Hepatocyte (in vitro differentiated cells): Measurements from ENCODE around the gene SHQ1. TPM values are rescaled to one million over a fixed set of nuclear protein-coding genes. Genes with fewer than 3 reads are reported as not detected.

Experiments
- DNase-seq: peaks from one replicate; pipeline ENCODE4 v3.0.0-alpha.2; 2016; ENCODE audit warnings: low spot score
- H2AFZ ChIP-seq: fragments of 200-600 bp; sonication (generic); 2 replicates; pipeline ENCODE4 v1.6.0; 2016; ENCODE audit warnings: antibody characterized with exemption, mild to moderate bottlenecking
- H3K27ac ChIP-seq: fragments of 200-600 bp; sonication (generic); 2 replicates; pipeline ENCODE4 v1.5.1; 2016; ENCODE audit warnings: mild to moderate bottlenecking
- H3K27me3 ChIP-seq: fragments of 200-600 bp; sonication (generic); 2 replicates; pipeline ENCODE4 v1.6.1; 2016
- H3K36me3 ChIP-seq: fragments of 200-600 bp; sonication (generic); replicated peaks from 2 replicates; pipeline ENCODE4 v1.5.1; 2016; ENCODE audit warnings: low read depth; ENCODE audit not compliant: insufficient read depth
- H3K4me1 ChIP-seq: fragments of 200-600 bp; sonication (generic); 2 replicates; pipeline ENCODE4 v1.5.1; 2016; ENCODE audit warnings: mild to moderate bottlenecking, moderate library complexity; ENCODE audit not compliant: insufficient read depth
- H3K4me2 ChIP-seq: fragments of 200-600 bp; sonication (generic); 2 replicates; pipeline ENCODE4 v1.6.0; 2016
- H3K4me3 ChIP-seq: fragments of 200-600 bp; sonication (generic); 2 replicates; pipeline ENCODE4 v1.5.1; 2016; ENCODE audit warnings: mild to moderate bottlenecking
- H3K79me2 ChIP-seq: fragments of 200-600 bp; sonication (generic); 2 replicates; pipeline ENCODE4 v1.6.0; 2017; ENCODE audit warnings: mild to moderate bottlenecking
- H3K9me2 ChIP-seq: fragments of 200-600 bp; sonication (generic); replicated peaks from 2 replicates; pipeline ENCODE4 v1.6.0; 2017; ENCODE audit warnings: mild to moderate bottlenecking; ENCODE audit not compliant: insufficient read depth
- H3K9me3 ChIP-seq: fragments of 200-600 bp; sonication (generic); 2 replicates; pipeline ENCODE4 v1.5.1; 2016; ENCODE audit warnings: low read depth, mild to moderate bottlenecking
- H4K20me1 ChIP-seq: fragments of 200-600 bp; sonication (generic); 2 replicates; pipeline ENCODE4 v1.6.0; 2016; ENCODE audit warnings: mild to moderate bottlenecking; ENCODE audit not compliant: insufficient read depth, poor library complexity, severe bottlenecking
- EZH2 ChIP-seq: fragments of 200-600 bp; sonication (generic); IDR thresholded peaks from 2 replicates; pipeline ENCODE4 v1.6.1; 2016; ENCODE audit warnings: antibody characterized with exemption, mild to moderate bottlenecking, borderline replicate concordance
- EZH2phosphoT487 ChIP-seq: fragments of 200-600 bp; sonication (generic); IDR thresholded peaks from one replicate; pipeline ENCODE4 v1.6.1; 2018; ENCODE audit warnings: antibody characterized with exemption, mild to moderate bottlenecking, low read depth, moderate library complexity; ENCODE audit not compliant: unreplicated experiment, severe bottlenecking
- WGBS: methylation state at CpG from one replicate; pipeline ENCODE4 v1.1.6; 2016; ENCODE audit warnings: low lambda C conversion rate; ENCODE audit errors: missing lambda C conversion rate; 5-methylcytosine and 5-hydroxymethylcytosine counted together
- polyA plus RNA-seq: library from polyadenylated mRNA; unstranded; fragments of >200 nt; fragmentation: Nextera tagmentation; extraction: Ambion mirVana; gene quantifications from 2 replicates; pipeline ENCODE4 v1.2.1, GENCODE V29; 2016
- total RNA-seq: library from RNA; depleted of rRNA; stranded (reverse); fragments of >200 nt; gene quantifications from 2 replicates; pipeline ENCODE4 v1.2.3, GENCODE V29; 2014
- TF ChIP-seq, protein P1 (sequence below): fragments of 200-600 bp; sonication (generic); IDR thresholded peaks from 2 replicates; pipeline ENCODE4 v1.5.1; 2016; ENCODE audit warnings: antibody characterized with exemption, mild to moderate bottlenecking; ENCODE audit not compliant: poor library complexity

Gene SHQ1
- total and polyA plus RNA-seq, 2 experiments from 2014 or later = 11.1 to 16.8 TPM

DNA sequence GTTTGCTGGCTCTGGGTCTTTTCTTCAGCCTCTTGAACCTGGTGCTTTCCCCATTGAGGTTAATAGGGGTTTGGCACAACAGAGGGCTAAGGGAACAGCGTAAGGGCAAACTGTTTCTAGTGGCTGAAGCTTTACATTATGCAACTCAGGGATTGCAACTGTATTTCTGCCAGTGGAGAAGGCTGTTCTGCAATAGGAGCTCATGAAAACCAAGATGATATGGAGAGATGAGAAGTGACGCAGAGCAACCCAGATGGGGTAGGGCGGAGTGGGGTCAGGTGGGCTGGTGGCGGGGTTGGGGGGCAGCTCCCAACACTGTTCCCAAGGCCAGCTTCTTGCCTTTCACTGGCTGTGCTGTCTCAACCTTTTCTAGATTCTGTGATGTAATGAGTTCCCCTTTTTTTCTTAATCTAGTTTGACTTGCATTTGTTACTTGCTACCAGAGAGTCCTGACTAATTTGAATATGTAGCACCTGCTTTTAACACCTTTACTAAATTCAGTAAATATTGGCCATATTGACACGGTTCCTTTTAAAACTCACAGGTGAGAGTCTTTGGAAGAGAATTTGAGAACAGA, 46.8 kb upstream of the SHQ1 start:
- Histone ChIP-seq H3K79me2 (peaks cover 48% of the 10 kb centered on the region), H3K27ac (no peak overlapping the region), H3K9me3 (no peaks in the 10 kb centered on the region), H2AFZ (no peak overlapping the region), H3K9me2 (no peaks in the 10 kb centered on the region), H4K20me1 (no peaks in the 10 kb centered on the region), H3K27me3 (no peaks in the 10 kb centered on the region), H3K4me1 (peaks cover 40% of the 10 kb centered on the region), H3K4me3 (no peak overlapping the region), H3K36me3 (no peaks in the 10 kb centered on the region), H3K4me2 (no peak overlapping the region)
- no peak for TF ChIP-seq EZH2
- WGBS = 94% methylated on average over 5 of the region's 5 CpGs
- DNase-seq = no peak

DNA sequence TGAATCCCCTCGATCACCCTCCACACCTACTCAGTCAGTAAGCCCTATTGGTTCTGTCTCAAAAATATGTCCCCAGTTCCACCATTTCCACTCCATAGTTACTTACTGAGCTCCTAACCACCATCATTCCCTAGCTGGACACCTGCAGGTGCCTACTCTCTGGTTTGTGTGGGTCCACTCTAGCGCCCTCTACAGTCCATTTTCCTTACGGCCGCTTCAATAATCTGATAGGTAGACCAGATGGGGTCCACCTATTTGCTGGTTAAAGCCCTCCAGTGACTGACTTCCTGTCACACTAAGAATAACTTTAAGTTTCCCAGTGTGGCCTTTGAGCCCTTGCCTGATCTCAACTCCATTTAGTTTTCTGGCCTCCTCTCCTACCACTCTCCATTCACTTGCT, 44.6 kb upstream of the SHQ1 start:
- Histone ChIP-seq H3K36me3 (no peaks in the 10 kb centered on the region), H3K27me3 (no peaks in the 10 kb centered on the region), H3K4me1 (peaks cover 54% of the 10 kb centered on the region), H4K20me1 (no peaks in the 10 kb centered on the region), H3K4me3 (no peak overlapping the region), H2AFZ (no peak overlapping the region), H3K9me2 (no peaks in the 10 kb centered on the region), H3K4me2 (no peak overlapping the region), H3K9me3 (no peaks in the 10 kb centered on the region), H3K27ac (peak overlapping the region; percentile 81), H3K79me2 (peaks cover 46% of the 10 kb centered on the region)
- WGBS = 59% methylated on average over 4 of the region's 4 CpGs
- DNase-seq = no peak
- TF ChIP-seq, protein P1, sequence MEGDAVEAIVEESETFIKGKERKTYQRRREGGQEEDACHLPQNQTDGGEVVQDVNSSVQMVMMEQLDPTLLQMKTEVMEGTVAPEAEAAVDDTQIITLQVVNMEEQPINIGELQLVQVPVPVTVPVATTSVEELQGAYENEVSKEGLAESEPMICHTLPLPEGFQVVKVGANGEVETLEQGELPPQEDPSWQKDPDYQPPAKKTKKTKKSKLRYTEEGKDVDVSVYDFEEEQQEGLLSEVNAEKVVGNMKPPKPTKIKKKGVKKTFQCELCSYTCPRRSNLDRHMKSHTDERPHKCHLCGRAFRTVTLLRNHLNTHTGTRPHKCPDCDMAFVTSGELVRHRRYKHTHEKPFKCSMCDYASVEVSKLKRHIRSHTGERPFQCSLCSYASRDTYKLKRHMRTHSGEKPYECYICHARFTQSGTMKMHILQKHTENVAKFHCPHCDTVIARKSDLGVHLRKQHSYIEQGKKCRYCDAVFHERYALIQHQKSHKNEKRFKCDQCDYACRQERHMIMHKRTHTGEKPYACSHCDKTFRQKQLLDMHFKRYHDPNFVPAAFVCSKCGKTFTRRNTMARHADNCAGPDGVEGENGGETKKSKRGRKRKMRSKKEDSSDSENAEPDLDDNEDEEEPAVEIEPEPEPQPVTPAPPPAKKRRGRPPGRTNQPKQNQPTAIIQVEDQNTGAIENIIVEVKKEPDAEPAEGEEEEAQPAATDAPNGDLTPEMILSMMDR = peak; percentile 26
- no peak for TF ChIP-seq EZH2phosphoT487

DNA sequence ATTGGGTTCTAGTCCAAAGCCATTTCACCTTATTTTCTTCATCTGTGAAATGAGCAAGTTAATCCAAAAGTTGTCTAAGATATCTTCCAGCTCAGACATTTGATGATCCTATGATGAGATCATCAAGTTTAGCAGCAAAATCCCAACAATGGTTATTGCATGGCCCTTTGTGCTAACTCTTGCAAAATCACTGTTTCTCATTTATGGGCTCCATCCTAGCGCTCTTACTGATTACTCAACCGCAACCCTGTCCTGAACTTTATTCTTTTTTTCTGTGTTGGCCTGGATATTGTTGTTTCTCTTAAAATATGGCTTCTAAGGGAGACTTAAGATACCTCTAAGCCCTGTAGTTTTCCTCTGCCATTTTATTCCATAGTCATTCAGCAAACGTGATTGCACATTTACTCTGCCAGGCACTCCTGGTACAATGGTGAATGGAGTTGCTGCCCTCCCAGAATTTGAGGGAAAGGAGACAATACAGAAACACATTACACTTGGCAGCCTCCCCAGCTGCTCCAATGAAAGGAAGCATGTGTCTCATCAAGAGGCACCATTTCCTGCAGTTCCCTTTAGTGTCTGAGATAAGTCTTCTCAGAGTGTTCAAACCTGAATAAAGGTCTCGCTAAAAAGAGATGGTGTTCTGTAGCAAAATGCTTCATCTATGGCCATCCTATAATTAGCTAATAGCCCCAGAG, 44.0 kb upstream of the SHQ1 start:
- no peak overlapping the region for H3K4me3 ChIP-seq
- H3K9me2 ChIP-seq = no peaks in the 10 kb centered on the region
- no peaks in the 10 kb centered on the region for H4K20me1 ChIP-seq
- H3K27ac ChIP-seq = peak overlapping the region; percentile 81
- H3K4me1 ChIP-seq = peaks cover 50% of the 10 kb centered on the region
- no peaks in the 10 kb centered on the region for H3K9me3 ChIP-seq
- 54% methylated on average over 4 of the region's 4 CpGs for WGBS
- peaks cover 43% of the 10 kb centered on the region for H3K79me2 ChIP-seq
- H2AFZ ChIP-seq = no peak overlapping the region
- H3K27me3 ChIP-seq = no peaks in the 10 kb centered on the region
- H3K36me3 ChIP-seq = no peaks in the 10 kb centered on the region
- TF ChIP-seq, protein P1 = no peak
- no peak for TF ChIP-seq EZH2phosphoT487
- TF ChIP-seq EZH2 = no peak
- peak; percentile 55 for DNase-seq
- peak overlapping the region; percentile 81 for H3K4me2 ChIP-seq

DNA sequence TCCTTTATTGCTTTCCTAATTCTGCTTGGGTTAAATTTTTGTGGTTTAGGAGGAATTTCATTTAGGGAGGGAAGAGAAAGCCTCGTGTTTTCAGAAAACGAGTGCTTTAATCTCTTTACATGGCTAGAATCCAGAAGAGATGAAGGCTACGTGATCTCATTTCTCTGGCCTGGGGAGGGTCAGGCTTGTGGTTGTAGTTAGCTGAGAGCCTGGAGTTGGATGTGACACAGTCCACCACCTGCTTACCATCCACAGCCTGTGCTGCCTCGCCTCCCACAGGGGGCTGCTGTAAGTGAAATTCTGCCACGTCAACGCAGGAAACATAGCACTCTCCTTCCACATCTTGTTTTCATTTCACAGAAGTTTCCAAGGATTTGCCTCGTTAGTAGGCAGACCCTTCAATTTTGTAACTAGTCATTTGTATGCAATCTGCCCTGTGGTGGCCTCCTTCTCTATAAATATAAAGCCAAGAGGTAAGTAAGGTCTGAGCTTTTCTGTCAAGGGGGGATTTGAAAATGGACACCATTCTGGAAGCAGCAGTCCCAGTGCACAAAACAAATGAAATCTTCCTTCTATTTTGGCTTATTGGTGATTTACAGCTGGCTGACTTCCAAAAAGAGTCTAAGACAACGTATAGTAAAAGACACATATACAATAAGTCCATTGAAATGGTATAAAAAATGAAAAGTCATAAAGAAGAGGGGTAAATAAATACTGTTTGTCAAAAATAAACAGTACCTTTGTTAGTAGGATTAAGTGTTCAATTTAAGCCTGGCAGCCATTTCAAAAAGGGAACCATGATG, 43.0 kb upstream of the SHQ1 start:
- H4K20me1 ChIP-seq = no peaks in the 10 kb centered on the region
- no peak overlapping the region for H3K4me3 ChIP-seq
- WGBS = 35% methylated on average over 8 of the region's 8 CpGs
- no peaks in the 10 kb centered on the region for H3K36me3 ChIP-seq
- peak overlapping the region; percentile 81 for H3K4me2 ChIP-seq
- H3K9me2 ChIP-seq = no peaks in the 10 kb centered on the region
- peak; percentile 73 for DNase-seq
- H3K9me3 ChIP-seq = no peaks in the 10 kb centered on the region
- H3K79me2 ChIP-seq = peaks cover 39% of the 10 kb centered on the region
- TF ChIP-seq, protein P1 = no peak
- TF ChIP-seq EZH2phosphoT487 = no peak
- TF ChIP-seq EZH2 = no peak
- H2AFZ ChIP-seq = no peak overlapping the region
- H3K27me3 ChIP-seq = no peaks in the 10 kb centered on the region
- H3K4me1 ChIP-seq = peaks cover 42% of the 10 kb centered on the region
- H3K27ac ChIP-seq = peak overlapping the region; percentile 81
